CD14-positive monocyte (primary cell): ENCODE results near the gene EPHB2. TPM values are rescaled to one million over a fixed set of nuclear protein-coding genes. Genes with fewer than 3 reads are reported as not detected.
A peak's percentile ranks its signal among the peaks of the same experiment; 100 is the strongest.

Source experiments
- DNase-seq, 3 donors: peaks; one replicate each; pipeline ENCODE4 v3.0.0-alpha.2; 2011 to 2022
- H2AFZ ChIP-seq: 2 replicates; pipeline ENCODE4 v1.6.0; 2012; ENCODE audit warnings: mild to moderate bottlenecking, low read depth, low read length, inconsistent platforms; ENCODE audit not compliant: insufficient read depth, poor library complexity, severe bottlenecking
- H3K27ac ChIP-seq, 2 donors: 1 replicate in 1 of 2; 2 replicates in 1 of 2; pipeline ENCODE4 v1.5.1; 2012 to 2013; ENCODE audit warnings: low read length in 2 of 2, control low read depth in 1 of 2, inconsistent platforms in 1 of 2, low read depth in 1 of 2, mild to moderate bottlenecking in 1 of 2
- H3K27me3 ChIP-seq, 2 donors: one replicate each; pipeline versions ENCODE4 v1.6.0 to v1.6.1; 2011 to 2013; ENCODE audit warnings: low read length in 2 of 2; ENCODE audit not compliant: control insufficient read depth in 2 of 2, insufficient read depth in 2 of 2
- H3K36me3 ChIP-seq, 2 donors: replicated peaks in 1 of 2; 1 replicate in 1 of 2; 2 replicates in 1 of 2; pipeline versions ENCODE4 v1.5.1 to v1.6.1; 2012 to 2013; ENCODE audit warnings: low read length in 2 of 2, control low read depth in 1 of 2, inconsistent platforms in 1 of 2, mild to moderate bottlenecking in 1 of 2; ENCODE audit not compliant: insufficient read depth in 2 of 2, control insufficient read depth in 1 of 2
- H3K4me1 ChIP-seq, 2 donors: 1 replicate in 1 of 2; 2 replicates in 1 of 2; pipeline versions ENCODE4 v1.5.1 to v1.6.1; 2012 to 2013; ENCODE audit warnings: low read length in 2 of 2, control low read depth in 1 of 2, inconsistent platforms in 1 of 2, mild to moderate bottlenecking in 1 of 2, moderate library complexity in 1 of 2; ENCODE audit not compliant: insufficient read depth in 2 of 2, control insufficient read depth in 1 of 2
- H3K4me2 ChIP-seq: replicated peaks from 2 replicates; pipeline ENCODE3; 2012; ENCODE audit warnings: low read length, moderate library complexity, mild to moderate bottlenecking; ENCODE audit not compliant: poor library complexity, severe bottlenecking; ENCODE audit errors: extremely low read depth
- H3K4me3 ChIP-seq, 3 experiments: fragments of 200-600 bp in 1 of 3; sonication (generic) in 1 of 3; replicated peaks in 1 of 3; 1 replicate in 2 of 3; 2 replicates in 1 of 3; pipeline ENCODE4 v1.5.1; 2011 to 2013; ENCODE audit warnings: low read length in 3 of 3, mild to moderate bottlenecking in 3 of 3, control low read depth in 2 of 3, low read depth in 2 of 3, inconsistent platforms in 1 of 3, moderate library complexity in 1 of 3
- H3K79me2 ChIP-seq: 2 replicates; pipeline ENCODE4 v1.6.0; 2012; ENCODE audit warnings: mild to moderate bottlenecking, control low read depth, inconsistent platforms, low read length, moderate library complexity; ENCODE audit not compliant: insufficient read depth
- H3K9ac ChIP-seq: 2 replicates; pipeline ENCODE4 v1.6.0; 2017; ENCODE audit warnings: low read length, mild to moderate bottlenecking; ENCODE audit not compliant: insufficient read depth, poor library complexity, severe bottlenecking
- H3K9me3 ChIP-seq, 2 donors: replicated peaks in 1 of 2; 1 replicate in 1 of 2; 2 replicates in 1 of 2; pipeline versions ENCODE4 v1.5.1 to v1.6.1; 2012 to 2013; ENCODE audit warnings: low read length in 2 of 2, control low read depth in 1 of 2; ENCODE audit not compliant: control insufficient read depth in 1 of 2, insufficient read depth in 1 of 2
- H4K20me1 ChIP-seq: 2 replicates; pipeline ENCODE4 v1.6.0; 2012; ENCODE audit warnings: mild to moderate bottlenecking, low read length, control low read depth, moderate library complexity; ENCODE audit not compliant: insufficient read depth
- H3K27ac Mint-ChIP-seq, 7 donors: one replicate each; pipeline ENCODE4 v1.8.0; 2020; ENCODE audit warnings: mild to moderate bottlenecking in 7 of 7, mixed read lengths in 7 of 7, moderate library complexity in 6 of 7, inconsistent platforms in 2 of 7
- H3K27me3 Mint-ChIP-seq, 3 donors: one replicate each; pipeline ENCODE4 v1.8.0; 2021 to 2022; ENCODE audit warnings: low read depth in 3 of 3, mild to moderate bottlenecking in 3 of 3, mixed read lengths in 3 of 3, moderate library complexity in 3 of 3, inconsistent platforms in 1 of 3
- H3K36me3 Mint-ChIP-seq, 2 donors: one replicate each; pipeline ENCODE4 v1.8.0; 2020; ENCODE audit warnings: mixed read lengths in 2 of 2, inconsistent platforms in 1 of 2, mild to moderate bottlenecking in 1 of 2
- H3K4me1 Mint-ChIP-seq: one replicate; pipeline ENCODE4 v1.8.0; 2020; ENCODE audit warnings: mild to moderate bottlenecking, mixed read lengths
- H3K4me3 Mint-ChIP-seq, 2 donors: one replicate each; pipeline ENCODE4 v1.8.0; 2020; ENCODE audit warnings: mild to moderate bottlenecking in 2 of 2, mixed read lengths in 2 of 2, moderate library complexity in 1 of 2
- H3K9me3 Mint-ChIP-seq, 7 donors: one replicate each; pipeline ENCODE4 v1.8.0; 2020 to 2022; ENCODE audit warnings: mixed read lengths in 7 of 7, mild to moderate bottlenecking in 6 of 7, moderate library complexity in 6 of 7, inconsistent platforms in 2 of 7
- CTCF ChIP-seq: fragments of 200-600 bp; IDR thresholded peaks from one replicate; pipeline ENCODE4 v1.8.0; 2022; ENCODE audit warnings: antibody characterized with exemption, mild to moderate bottlenecking
- WGBS: methylation state at CpG from one replicate; pipeline ENCODE4 v1.1.5; 2013; ENCODE audit warnings: missing lambda C conversion rate; ENCODE audit not compliant: insufficient coverage; 5-methylcytosine and 5-hydroxymethylcytosine counted together
- intact Hi-C, 2 donors: fragments of 100-400 bp; cut with micrococcal nuclease; formaldehyde crosslinking; loops; one replicate each; pipeline versions ENCODE4 v1.15.0 to v1.15.1; 2023
- polyA plus RNA-seq, 3 donors: library from polyadenylated mRNA; depleted of rRNA in 1 of 3; unstranded in 2 of 3; stranded (reverse) in 1 of 3; fragments of 300-500 nt in 2 of 3; fragments of >200 nt in 1 of 3; fragmentation: Illumina TruSeq in 2 of 3; gene quantifications; 1 replicate in 2 of 3; 2 replicates in 1 of 3; pipeline ENCODE4 v1.2.3, GENCODE V29; 2012 to 2021

EPHB2 gene
- polyA plus RNA-seq, 3 donors, result 2.9 to 5.6 (median 3.4) TPM

DNA sequence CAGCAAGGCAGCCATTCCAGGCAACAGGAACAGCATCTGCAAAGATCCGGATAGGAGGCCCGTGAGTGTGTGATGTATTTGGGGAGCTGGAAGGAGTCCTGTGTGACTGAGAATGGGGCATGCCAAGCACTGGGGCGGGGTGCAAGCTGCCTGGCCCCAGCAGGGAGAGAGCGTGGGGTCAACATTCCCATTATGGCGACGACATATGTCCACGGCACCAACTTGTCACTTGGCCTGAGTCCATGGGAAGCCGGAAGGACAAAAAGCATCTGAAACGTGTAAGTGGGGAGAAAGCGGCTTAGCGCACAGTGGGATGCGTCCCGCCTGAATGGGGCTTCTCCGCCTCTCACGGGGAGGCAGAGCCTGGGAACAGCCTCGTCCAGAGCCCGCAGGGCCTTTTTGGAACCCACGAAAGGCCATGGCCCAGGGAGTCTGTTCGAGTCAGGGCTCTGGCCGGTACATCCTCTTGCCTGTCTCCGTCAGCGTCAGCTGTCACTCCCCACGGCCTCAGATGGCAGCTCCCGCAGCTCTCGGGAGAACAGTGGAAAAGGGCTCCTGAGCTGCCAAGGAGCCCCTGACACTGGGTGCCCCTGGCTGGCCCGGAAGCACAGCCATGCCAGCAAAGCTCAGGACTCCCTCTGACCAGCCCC, 12.4 kb downstream of the EPHB2 start:
- peaks cover 3 to 13% of the 10 kb centered on the region in 2 donors for H3K27me3 ChIP-seq
- TF ChIP-seq CTCF, result no peak
- no peak overlapping the region for H3K4me3 ChIP-seq
- H3K9me3 ChIP-seq, result no peaks in the 10 kb centered on the region
- Mint-ChIP-seq H3K4me1 (no peaks in the 10 kb centered on the region), H3K4me3 (peak overlapping the region in 1 of 2 donors; percentile 23), H3K9me3 (peaks cover 0 to 2% (median 0%) of the 10 kb centered on the region in 7 donors), H3K27ac (no peak overlapping the region), H3K27me3 (peaks cover 20 to 26% (median 20%) of the 10 kb centered on the region in 3 donors), H3K36me3 (no peaks in the 10 kb centered on the region)
- no peak overlapping the region for H3K4me2 ChIP-seq
- no peaks in the 10 kb centered on the region for H3K4me1 ChIP-seq
- H3K36me3 ChIP-seq, result no peaks in the 10 kb centered on the region
- H2AFZ ChIP-seq, result no peak overlapping the region
- WGBS, result 92% methylated on average over 26 of the region's 26 CpGs
- intact Hi-C loops, result no loop called here
- H3K27ac ChIP-seq, result no peak overlapping the region
- no peaks in the 10 kb centered on the region for H4K20me1 ChIP-seq
- H3K9ac ChIP-seq, result no peak overlapping the region
- no peaks in the 10 kb centered on the region for H3K79me2 ChIP-seq
- no peak for DNase-seq

GRCh38 chr1:22727873-22728272, 17.2 kb downstream of the EPHB2 start:
- peaks cover 14 to 20% (median 18%) of the 10 kb centered on the region in 3 donors for H3K27me3 Mint-ChIP-seq
- Histone ChIP-seq H3K79me2 (no peaks in the 10 kb centered on the region), H3K4me1 (no peaks in the 10 kb centered on the region), H4K20me1 (no peaks in the 10 kb centered on the region), H3K36me3 (no peaks in the 10 kb centered on the region), H3K9ac (no peak overlapping the region), H3K27me3 (peaks cover 3 to 13% of the 10 kb centered on the region in 2 donors), H3K9me3 (no peaks in the 10 kb centered on the region), H3K4me3 (no peak overlapping the region), H2AFZ (no peak overlapping the region), H3K4me2 (no peak overlapping the region), H3K27ac (no peak overlapping the region)
- intact Hi-C loops, result no loop called here
- no CpG with 5 or more reads among the region's 2 CpGs for WGBS
- H3K9me3 Mint-ChIP-seq, result no peaks in the 10 kb centered on the region
- H3K36me3 Mint-ChIP-seq, result no peaks in the 10 kb centered on the region
- H3K4me3 Mint-ChIP-seq, result no peak overlapping the region
- H3K4me1 Mint-ChIP-seq, result no peaks in the 10 kb centered on the region
- no peak for TF ChIP-seq CTCF
- DNase-seq, result no peak
- no peak overlapping the region for H3K27ac Mint-ChIP-seq
